ENCODE results near the gene PKIG.

Gene PKIG

DNA sequence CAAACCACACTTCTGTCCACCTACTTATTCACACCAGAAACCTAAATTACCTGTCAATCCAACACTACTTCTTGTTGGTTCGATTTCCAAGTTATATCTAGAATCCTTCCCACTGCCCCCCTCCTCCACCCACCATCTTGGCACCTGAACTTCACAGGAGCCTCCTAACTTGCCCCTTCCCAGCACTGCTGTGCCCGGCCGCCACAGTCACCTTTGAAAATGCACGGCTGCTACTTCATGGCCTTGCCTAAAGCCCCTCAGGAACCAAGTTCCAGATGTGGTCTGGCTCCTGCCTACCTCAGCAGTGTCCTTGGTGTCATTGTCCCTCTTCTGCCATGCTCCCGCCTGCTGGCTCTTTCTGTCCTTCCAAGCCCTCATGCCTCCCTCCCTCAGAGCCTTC lies 31.2 kb downstream of the PKIG start:
- Histone ChIP-seq H3K36me3 (peaks cover 12 to 40% (median 27%) of the 10 kb centered on the region in 3 donors), H3K27ac (peak overlapping the region; percentile 71 to 81), H3K4me3 (no peak overlapping the region), H3K4me1 (peaks cover 0 to 77% (median 58%) of the 10 kb centered on the region in 4 donors), H3K9me3 (no peaks in the 10 kb centered on the region), H3K27me3 (no peaks in the 10 kb centered on the region)
- TF ChIP-seq CTCF (IDR thresholded peaks at IDR 0.05): no peak
- intact Hi-C loops (cut with DNase I; ENCODE audit: low total_unique reads): loop anchor here (5.0 to 10.0 kb wide), 2 partner anchors 81 to 399 kb away; partner anchors contain the start of gene OSER1
- DNase-seq: no peak

GRCh38 chr20:44614525-44614924 lies 32.1 kb downstream of the PKIG start:
- DNase-seq: peak in 1 of 2 donors; percentile 87
- H3K9me3 ChIP-seq: no peaks in the 10 kb centered on the region
- peaks cover 20 to 50% (median 36%) of the 10 kb centered on the region in 3 donors for H3K36me3 ChIP-seq
- peak overlapping the region; percentile 71 to 81 for H3K27ac ChIP-seq
- no peak for TF ChIP-seq CTCF (IDR thresholded peaks at IDR 0.05)
- H3K4me1 ChIP-seq: peaks cover 0 to 68% (median 51%) of the 10 kb centered on the region in 4 donors
- H3K4me3 ChIP-seq: no peak overlapping the region
- H3K27me3 ChIP-seq: no peaks in the 10 kb centered on the region
- intact Hi-C loops (cut with DNase I; ENCODE audit: low total_unique reads): loop anchor here (5.0 to 10.0 kb wide), 2 partner anchors 82 to 400 kb away; partner anchors contain the start of gene OSER1

DNA sequence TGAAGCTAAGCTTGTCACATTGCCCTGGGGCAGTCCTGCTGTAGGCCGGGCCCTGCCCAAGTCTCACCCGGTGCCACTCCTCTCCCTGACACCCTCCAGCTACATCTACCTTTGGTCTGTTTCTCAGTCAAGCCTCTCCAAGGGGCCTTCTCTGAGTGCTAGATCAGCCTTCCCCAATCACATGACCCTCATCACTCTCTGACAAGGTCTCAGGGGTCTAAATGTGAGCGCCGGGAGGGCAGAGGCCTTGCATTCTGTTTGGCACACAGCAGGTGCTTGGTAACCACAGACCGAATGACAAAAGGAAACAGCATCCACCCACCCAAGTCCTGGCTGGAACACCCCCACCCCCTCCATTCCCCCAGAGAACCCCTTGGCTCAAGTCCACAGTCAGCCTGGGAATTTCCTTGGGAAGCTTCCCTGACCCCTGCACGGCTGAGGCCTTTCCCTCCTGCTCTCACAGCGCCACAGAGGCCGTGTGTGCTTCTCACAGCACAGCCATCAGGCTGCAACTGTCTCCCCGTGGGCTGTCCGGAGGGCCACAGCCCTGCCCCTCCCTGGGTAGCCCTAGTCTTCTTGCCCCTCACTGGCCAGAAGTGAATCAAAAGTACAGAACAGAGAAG lies 32.9 kb downstream of the PKIG start:
- DNase-seq: no peak
- peak overlapping the region; percentile 71 to 81 for H3K27ac ChIP-seq
- H3K4me3 ChIP-seq: no peak overlapping the region
- H3K4me1 ChIP-seq: peaks cover 0 to 62% (median 44%) of the 10 kb centered on the region in 4 donors
- TF ChIP-seq CTCF (IDR thresholded peaks at IDR 0.05): no peak
- peaks cover 27 to 57% (median 44%) of the 10 kb centered on the region in 3 donors for H3K36me3 ChIP-seq
- no peaks in the 10 kb centered on the region for H3K27me3 ChIP-seq
- H3K9me3 ChIP-seq: no peaks in the 10 kb centered on the region
- intact Hi-C loops (cut with DNase I; ENCODE audit: low total_unique reads): loop anchor here (10.0 kb wide), 1 partner anchor 400 kb away; the partner anchor contains the start of gene OSER1

- Histone ChIP-seq H3K4me1 (peaks cover 0 to 54% (median 41%) of the 10 kb centered on the region in 4 donors), H3K9me3 (no peaks in the 10 kb centered on the region), H3K4me3 (no peak overlapping the region), H3K36me3 (peaks cover 27 to 64% (median 50%) of the 10 kb centered on the region in 3 donors), H3K27me3 (no peaks in the 10 kb centered on the region), H3K27ac (peak overlapping the region; percentile 71 to 81)
- no peak for TF ChIP-seq CTCF (IDR thresholded peaks at IDR 0.05)
- intact Hi-C loops (cut with DNase I; ENCODE audit: low total_unique reads): loop anchor here (10.0 kb wide), 1 partner anchor 401 kb away; the partner anchor contains the start of gene OSER1
- DNase-seq: no peak
Measured at GRCh38 chr20:44615876-44616603, 33.7 kb downstream of the PKIG start.

DNA sequence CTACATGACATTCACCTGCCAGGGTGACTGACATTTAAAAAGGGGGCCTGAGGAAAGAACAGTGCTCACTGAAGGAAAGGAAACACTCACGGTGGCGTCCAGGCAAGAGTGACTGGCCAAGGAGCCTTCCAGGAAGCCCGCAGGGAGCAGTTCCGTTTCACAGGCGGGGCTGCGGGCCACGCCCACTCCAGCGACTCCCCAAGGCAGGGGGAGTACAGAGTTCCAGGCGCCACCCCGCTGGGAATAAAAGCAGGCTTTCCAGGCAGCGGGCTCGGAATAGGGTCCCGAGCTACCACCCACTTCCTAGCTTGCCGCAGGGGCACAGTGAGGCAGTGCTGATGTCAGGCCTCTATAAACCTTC lies 34.2 kb downstream of the PKIG start:
- Histone ChIP-seq H3K4me3 (no peak overlapping the region), H3K27ac (peak overlapping the region; percentile 71 to 81), H3K4me1 (peaks cover 0 to 57% (median 41%) of the 10 kb centered on the region in 4 donors), H3K27me3 (no peaks in the 10 kb centered on the region), H3K9me3 (no peaks in the 10 kb centered on the region), H3K36me3 (peaks cover 27 to 64% (median 53%) of the 10 kb centered on the region in 3 donors)
- intact Hi-C loops (cut with DNase I; ENCODE audit: low total_unique reads): loop anchor here (10.0 kb wide), 1 partner anchor 402 kb away; the partner anchor contains the start of gene OSER1
- no peak for DNase-seq
- no peak for TF ChIP-seq CTCF (IDR thresholded peaks at IDR 0.05)

Measured in tibial artery (tissue), 4 donors.